Activated CD8-positive, alpha-beta memory T cell treated with anti-CD3 and anti-CD28 coated beads for 4 hours (primary cell): Measurements from ENCODE around the gene C6orf47.

Source experiments
- DNase-seq, 2 donors: peaks; one replicate each; pipeline ENCODE4 v3.0.0-alpha.2; 2020; ENCODE audit warnings: low read depth in 2 of 2

The C6orf47 gene

GRCh38 chr6:31614684-31615578, 45.6 kb downstream of the C6orf47 start, which contains the start of gene AIF1:
Gene AIF1 (plus strand): TSS chr6:31615234. CDS start chr6:31615330, 96 bp downstream.
- DNase-seq: no peak

- DNase-seq: no peak
Measured at GRCh38 chr6:31614075-31614619, 46.4 kb downstream of the C6orf47 start.

GRCh38 chr6:31610968-31611367, 49.6 kb downstream of the C6orf47 start:
- no peak for DNase-seq

- DNase-seq: no peak
Measured at GRCh38 chr6:31609519-31610406, 50.8 kb downstream of the C6orf47 start.
